ENCODE results near the gene DVL3. TPM values are rescaled to one million over a fixed set of nuclear protein-coding genes. Genes with fewer than 3 reads are reported as not detected.
"Not testable (repeated sequence)": the region's sequence is repeated elsewhere in the genome, so short reads cannot be mapped to it uniquely, and the experiment has no call there.

Gene DVL3
- polyA plus RNA-seq, 2 of the 4 experiments (the other 2 are of a cell fraction) = 14.1 to 24.4 TPM

GRCh38 chr3:184160456-184160855 is 5.3 kb downstream of the DVL3 start (continued):
- TF ChIP-seq, protein P1, sequence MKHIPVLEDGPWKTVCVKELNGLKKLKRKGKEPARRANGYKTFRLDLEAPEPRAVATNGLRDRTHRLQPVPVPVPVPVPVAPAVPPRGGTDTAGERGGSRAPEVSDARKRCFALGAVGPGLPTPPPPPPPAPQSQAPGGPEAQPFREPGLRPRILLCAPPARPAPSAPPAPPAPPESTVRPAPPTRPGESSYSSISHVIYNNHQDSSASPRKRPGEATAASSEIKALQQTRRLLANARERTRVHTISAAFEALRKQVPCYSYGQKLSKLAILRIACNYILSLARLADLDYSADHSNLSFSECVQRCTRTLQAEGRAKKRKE (CRISPR knock-in tag; IDR thresholded peaks at IDR 0.05; ENCODE audit: low read depth) = no peak
- TF ChIP-seq FOXS1 (CRISPR knock-in tag; IDR thresholded peaks at IDR 0.05) = no peak

- not testable (repeated sequence) for H3K27ac ChIP-seq; H3K4me1 ChIP-seq; FAIRE-seq; DNase-seq (ENCODE audit: low read depth in 1 of 2, low spot score in 1 of 2); H3K9me3 ChIP-seq; H3K4me2 ChIP-seq; H3K4me3 ChIP-seq; ATAC-seq
- ChIA-PET POLR2A (interaction anchor here (0.7 kb wide), 1 partner anchor 83 kb away, joined by 7 read pairs; no protein-coding TSS in a partner anchor), CTCF (interaction anchor here (0.6 to 0.7 kb wide), 2 partner anchors 24 to 258 kb away, joined by 3 read pairs; no protein-coding TSS in a partner anchor)
- 81% methylated on average over 7 of the region's 8 CpGs for WGBS (ENCODE audit: missing lambda C conversion rate)
Observed at GRCh38 chr3:184162571-184163070, 7.4 kb downstream of the DVL3 start.

DNA sequence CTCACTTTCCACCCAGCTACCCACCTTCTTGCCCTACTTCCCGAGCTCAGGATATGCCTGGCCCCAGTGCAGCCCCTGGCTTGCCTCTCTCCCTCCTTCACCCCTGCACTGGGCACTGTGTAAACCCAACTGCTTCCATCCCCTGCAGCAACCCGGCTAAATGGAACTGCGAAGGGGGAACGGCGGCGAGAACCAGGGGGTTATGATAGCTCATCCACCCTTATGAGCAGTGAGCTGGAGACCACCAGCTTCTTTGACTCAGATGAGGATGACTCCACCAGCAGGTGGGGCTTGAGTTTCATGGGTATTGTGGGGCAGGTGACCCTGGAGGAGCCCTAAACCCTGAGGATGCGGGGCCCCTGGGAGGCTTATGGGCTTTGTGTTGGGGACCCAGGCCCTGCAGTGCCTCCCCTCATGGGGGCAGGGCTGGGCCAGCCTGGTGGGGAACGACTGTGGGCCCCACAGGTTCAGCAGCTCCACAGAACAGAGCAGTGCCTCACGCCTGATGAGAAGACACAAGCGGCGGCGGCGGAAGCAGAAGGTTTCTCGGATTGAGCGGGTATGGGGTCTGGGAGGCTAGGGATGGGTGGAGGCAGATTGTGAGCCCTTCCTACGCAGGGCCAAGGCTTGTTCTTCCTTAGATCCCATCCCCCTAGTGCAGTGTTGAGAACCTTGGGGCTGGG is 9.6 kb downstream of the DVL3 start:
- CTCF ChIA-PET = interaction anchor here (0.6 to 1.2 kb wide), 3 partner anchors 9 to 269 kb away, joined by 3 read pairs; no protein-coding TSS in a partner anchor
- no peak; a peak in 1 of 6 replicates for ATAC-seq
- no peak overlapping the region for H3K4me3 ChIP-seq
- DNase-seq (ENCODE audit: low read depth in 1 of 2, low spot score in 1 of 2) = no peak
- H3K4me2 ChIP-seq = no peak overlapping the region
- no peaks in the 10 kb centered on the region for H3K9me3 ChIP-seq
- 97% methylated on average over 14 of the region's 16 CpGs for WGBS (ENCODE audit: missing lambda C conversion rate)
- H3K4me1 ChIP-seq = no peaks in the 10 kb centered on the region
- POLR2A ChIA-PET = interaction anchor here (0.8 kb wide), 1 partner anchor 12 kb away, joined by 3 read pairs; no protein-coding TSS in a partner anchor
- H3K27ac ChIP-seq = no peak overlapping the region
- TF ChIP-seq, protein P2, sequence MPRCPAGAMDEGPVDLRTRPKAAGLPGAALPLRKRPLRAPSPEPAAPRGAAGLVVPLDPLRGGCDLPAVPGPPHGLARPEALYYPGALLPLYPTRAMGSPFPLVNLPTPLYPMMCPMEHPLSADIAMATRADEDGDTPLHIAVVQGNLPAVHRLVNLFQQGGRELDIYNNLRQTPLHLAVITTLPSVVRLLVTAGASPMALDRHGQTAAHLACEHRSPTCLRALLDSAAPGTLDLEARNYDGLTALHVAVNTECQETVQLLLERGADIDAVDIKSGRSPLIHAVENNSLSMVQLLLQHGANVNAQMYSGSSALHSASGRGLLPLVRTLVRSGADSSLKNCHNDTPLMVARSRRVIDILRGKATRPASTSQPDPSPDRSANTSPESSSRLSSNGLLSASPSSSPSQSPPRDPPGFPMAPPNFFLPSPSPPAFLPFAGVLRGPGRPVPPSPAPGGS (IDR thresholded peaks at IDR 0.05) = no peak
- no peak for TF ChIP-seq JUN (IDR thresholded peaks at IDR 0.05)
- TF ChIP-seq ZFP36 (IDR thresholded peaks at IDR 0.05; ENCODE audit: borderline replicate concordance, partially characterized antibody) = no peak
- TF ChIP-seq JUNB (IDR thresholded peaks at IDR 0.05) = no peak
- TF ChIP-seq PHF8 (IDR thresholded peaks at IDR 0.05; ENCODE audit: borderline replicate concordance, low read depth) = no peak
- TF ChIP-seq MAZ (IDR thresholded peaks at IDR 0.05; ENCODE audit: borderline replicate concordance, low read depth, low read length) = no peak
- TF ChIP-seq EHF (CRISPR knock-in tag; IDR thresholded peaks at IDR 0.05) = no peak
- TF ChIP-seq NFE2L2 (conservative IDR thresholded peaks at IDR 0.05; ENCODE audit: low read length) = no peak
- no peak for TF ChIP-seq MAFK (IDR thresholded peaks at IDR 0.05; ENCODE audit: partially characterized antibody)
- TF ChIP-seq, protein P1 (CRISPR knock-in tag; IDR thresholded peaks at IDR 0.05; ENCODE audit: low read depth) = no peak
- no peak for TF ChIP-seq SMC3 (IDR thresholded peaks at IDR 0.05)
- no peak for TF ChIP-seq PBX3 (IDR thresholded peaks at IDR 0.05)
- no peak for TF ChIP-seq NPAS2 (CRISPR knock-in tag; IDR thresholded peaks at IDR 0.05; ENCODE audit: borderline replicate concordance)
- no peak for TF ChIP-seq BHLHE40 (IDR thresholded peaks at IDR 0.05; ENCODE audit: low read depth, low read length)
- TF ChIP-seq FOSB (CRISPR knock-in tag; IDR thresholded peaks at IDR 0.05) = no peak
- TF ChIP-seq RCOR1 (IDR thresholded peaks at IDR 0.05; ENCODE audit: low read depth, low read length) = no peak
- TF ChIP-seq ESRRA (IDR thresholded peaks at IDR 0.05; ENCODE audit: borderline replicate concordance, low read length) = no peak
- FAIRE-seq = no peak

Data from A549 (cell line).